ENCODE results near the gene ELL. TPM values are rescaled to one million over a fixed set of nuclear protein-coding genes. Genes with fewer than 3 reads are reported as not detected.

Gene ELL
- total and polyA plus RNA-seq, 2 experiments from 2014 or later = 11.3 to 20.1 TPM

GRCh38 chr19:18537431-18537830, 15.6 kb upstream of the ELL start:
- Histone ChIP-seq H3K4me2 (no peak overlapping the region), H3K27me3 (ENCODE audit: insufficient read depth) (no peaks in the 10 kb centered on the region), H3K4me1 (ENCODE audit: insufficient read depth) (no peaks in the 10 kb centered on the region), H3K4me3 (no peak overlapping the region), H3K36me3 (ENCODE audit: insufficient read depth) (peaks cover 19% of the 10 kb centered on the region), H2AFZ (no peak overlapping the region), H3K9me2 (ENCODE audit: insufficient read depth) (no peaks in the 10 kb centered on the region), H3K27ac (ENCODE audit: low read depth) (no peak overlapping the region), H3F3A (replicated peaks; ENCODE audit: low read depth) (peaks cover 18% of the 10 kb centered on the region), H4K20me1 (replicated peaks; ENCODE audit: insufficient read depth) (no peaks in the 10 kb centered on the region; the same call in 1 of the 2 replicates), H3K79me2 (replicated peaks; ENCODE audit: insufficient read depth) (peaks cover 7% of the 10 kb centered on the region)
- H3K36me3 Mint-ChIP-seq (ENCODE audit: low read depth) = peaks cover 77% of the 10 kb centered on the region
- H3K27ac Mint-ChIP-seq = no peak overlapping the region
- TF ChIP-seq ZNF462 (CRISPR knock-in tag; IDR thresholded peaks at IDR 0.05) = no peak
- TF ChIP-seq STAT1 (IDR thresholded peaks at IDR 0.05; ENCODE audit: unreplicated experiment) = no peak
- TF ChIP-seq EZH2 (IDR thresholded peaks at IDR 0.05; ENCODE audit: low read depth, unreplicated experiment) = no peak
- no peak for TF ChIP-seq POLR2AphosphoS5 (IDR thresholded peaks at IDR 0.05; ENCODE audit: low read depth)
- no peak for TF ChIP-seq EZH2phosphoT487 (IDR thresholded peaks at IDR 0.05; ENCODE audit: unreplicated experiment)
- TF ChIP-seq NANOG (IDR thresholded peaks at IDR 0.05; ENCODE audit: borderline replicate concordance) = no peak
- no peak for TF ChIP-seq JUNB (IDR thresholded peaks at IDR 0.05; ENCODE audit: unreplicated experiment)
- no peak for TF ChIP-seq CTCF (conservative IDR thresholded peaks at IDR 0.05; ENCODE audit: low read depth in 2 of 2)
- no peak for TF ChIP-seq ETS1 (IDR thresholded peaks at IDR 0.05)
- no peak for TF ChIP-seq ZNF331 (CRISPR knock-in tag; IDR thresholded peaks at IDR 0.05; ENCODE audit: low read depth)
- TF ChIP-seq REST (IDR thresholded peaks at IDR 0.05; ENCODE audit: unreplicated experiment) = no peak
- no peak for TF ChIP-seq ZNF114 (CRISPR knock-in tag; IDR thresholded peaks at IDR 0.05)
- no peak for TF ChIP-seq CREB1 (CRISPR knock-in tag; IDR thresholded peaks at IDR 0.05; ENCODE audit: low read depth)
- no peaks in the 10 kb centered on the region; the same call in 2 of the 3 replicates for H3K9me3 Mint-ChIP-seq
- no peak overlapping the region for H3K4me3 Mint-ChIP-seq
- no peak for ATAC-seq
- peaks cover 4% of the 10 kb centered on the region for H3K27me3 Mint-ChIP-seq (ENCODE audit: insufficient read depth, low read depth, poor library complexity)
- peaks cover under 1% of the 10 kb centered on the region; the same call in 1 of the 3 replicates for H3K4me1 Mint-ChIP-seq
- DNase-seq (ENCODE audit: low spot score) = no peak
